GM21360 (cell line): ENCODE results near the gene KRT3.

Experiments used
- ATAC-seq: cut with Tn5 transposase; IDR thresholded peaks from one replicate; pipeline ENCODE4 v1.9.1; 2021; ENCODE audit warnings: mild to moderate bottlenecking, moderate library complexity; ENCODE audit not compliant: unreplicated experiment

KRT3 gene

DNA sequence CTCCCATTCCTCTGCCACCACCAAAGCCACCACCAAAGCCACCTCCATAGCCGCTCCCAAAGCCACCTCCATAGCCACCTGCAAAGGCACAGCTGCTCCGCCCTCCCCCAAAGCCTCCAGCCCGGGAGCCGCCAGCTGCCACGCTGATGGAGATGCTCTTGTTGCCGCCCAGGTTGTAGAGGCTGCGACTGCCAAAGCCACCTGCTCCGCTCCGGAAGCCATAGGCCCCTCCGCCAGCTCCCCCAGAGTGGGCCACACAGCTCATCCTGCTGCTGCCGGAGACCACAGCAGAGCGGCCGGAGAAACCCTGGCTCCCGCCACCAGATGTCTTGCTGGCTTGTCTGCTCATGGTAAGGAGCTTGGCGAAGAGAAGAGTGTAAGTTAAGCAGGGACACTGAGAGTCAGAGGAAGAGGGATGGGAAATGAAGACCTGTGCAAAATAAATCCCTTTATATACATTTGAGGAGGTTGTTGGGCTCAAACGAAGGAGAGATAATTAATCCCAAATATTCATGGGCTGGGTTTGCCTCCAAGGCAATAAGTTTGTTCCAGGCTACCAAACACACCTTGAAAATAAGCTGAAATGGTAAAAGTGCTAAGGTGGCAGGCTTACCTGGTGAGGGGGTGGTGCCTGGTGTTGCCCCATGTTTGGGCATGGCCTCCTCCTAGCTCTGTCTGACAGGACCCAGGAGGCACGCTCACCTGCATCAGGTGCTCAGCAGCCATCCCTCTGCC, at the start of gene KRT3:
Gene KRT3 (minus strand): TSS at position 424 of the 735 bp plus-strand sequence. CDS start 75 bp downstream, at position 349.
- no peak for ATAC-seq

DNA sequence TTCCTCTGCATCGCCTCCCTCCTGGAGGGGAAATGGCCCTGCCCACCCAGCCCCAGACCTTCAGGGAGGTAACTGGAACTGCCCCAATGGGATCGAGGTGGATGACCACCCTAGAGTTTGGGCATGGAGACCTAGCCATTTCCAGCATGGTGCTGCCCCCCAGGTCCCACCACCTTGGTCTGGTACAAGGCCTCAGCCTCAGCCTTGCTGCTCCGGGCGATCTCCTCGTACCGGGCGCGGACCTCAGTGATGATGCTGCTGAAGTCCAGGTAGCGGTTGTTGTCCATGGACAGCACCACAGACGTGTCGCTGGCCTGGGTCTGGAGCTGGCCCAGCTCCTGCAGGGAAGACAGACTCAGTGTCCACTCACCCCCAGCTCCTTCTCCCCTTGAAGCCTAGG, 48.5 kb upstream of the KRT3 start:
- no peak for ATAC-seq

DNA sequence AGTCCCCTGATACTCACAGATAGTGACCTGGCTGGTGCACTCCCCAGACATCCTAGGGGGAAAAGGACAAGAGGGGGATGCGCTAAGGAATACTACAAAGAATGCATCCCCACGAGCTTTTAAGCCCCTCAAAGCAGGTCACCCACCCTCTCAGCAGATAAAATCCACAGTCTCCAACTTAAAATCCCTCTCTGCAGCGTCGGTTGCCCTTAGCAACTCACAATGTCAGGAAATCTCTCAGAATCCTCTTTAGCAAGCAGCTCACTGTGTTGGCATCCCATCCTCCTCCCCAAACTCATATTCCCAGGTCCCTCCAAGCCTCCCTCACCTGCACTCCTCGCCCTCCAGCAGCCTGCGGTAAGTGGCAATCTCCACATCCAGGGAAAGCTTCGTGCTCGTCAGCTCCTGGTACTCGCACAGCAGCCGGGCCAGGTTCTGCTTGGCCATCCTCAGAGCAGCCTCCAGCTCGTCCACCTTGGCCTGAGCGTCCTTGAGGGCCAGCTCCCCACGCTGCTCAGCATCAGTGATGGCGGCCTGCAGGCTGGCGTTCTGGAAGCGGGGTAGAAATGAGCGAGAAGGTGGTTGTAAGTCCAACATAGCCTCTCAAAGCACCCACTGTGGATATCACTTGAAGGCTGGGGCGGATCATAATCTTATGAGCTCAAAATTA, 43.7 kb upstream of the KRT3 start:
- no peak for ATAC-seq

DNA sequence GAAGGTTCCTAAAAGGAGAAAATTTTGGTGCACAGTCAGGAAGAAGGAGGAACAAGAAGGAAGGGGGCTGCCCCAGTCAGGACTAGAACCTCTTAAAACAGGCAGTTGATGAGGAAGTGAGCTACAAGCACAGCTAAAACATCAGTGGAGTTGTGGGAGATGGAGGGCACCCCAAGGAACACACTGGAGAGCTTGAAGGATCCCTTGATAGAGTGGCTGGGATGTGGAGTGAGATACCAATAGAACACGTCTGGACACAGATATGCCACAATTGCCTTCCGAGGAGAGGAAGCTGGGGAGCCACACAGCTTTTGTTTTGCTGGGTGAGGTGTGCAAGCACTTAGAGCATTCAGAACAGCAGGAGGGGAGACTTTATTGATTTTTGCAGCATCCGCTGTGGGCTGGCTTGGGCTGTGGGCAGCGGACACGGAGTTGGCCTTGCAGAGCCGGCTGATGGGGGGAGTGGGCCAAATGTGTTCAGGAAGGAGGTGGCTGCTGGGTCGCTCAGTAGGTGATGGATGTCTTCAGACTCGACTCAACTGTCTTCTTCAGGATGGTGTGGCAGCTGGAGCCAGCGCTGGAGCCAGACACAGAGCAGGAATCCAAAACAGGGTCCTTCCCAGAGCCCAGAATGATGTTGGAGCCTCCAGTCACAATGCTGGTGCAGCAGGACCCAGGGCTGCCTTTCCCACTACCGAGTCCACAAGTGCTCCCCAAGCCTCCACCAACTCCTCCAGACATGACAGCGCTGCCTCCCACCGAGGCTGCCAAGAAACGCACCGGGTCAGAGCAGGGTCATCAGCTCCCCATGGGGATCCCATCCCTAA, 42.9 kb upstream of the KRT3 start:
- ATAC-seq = no peak

DNA sequence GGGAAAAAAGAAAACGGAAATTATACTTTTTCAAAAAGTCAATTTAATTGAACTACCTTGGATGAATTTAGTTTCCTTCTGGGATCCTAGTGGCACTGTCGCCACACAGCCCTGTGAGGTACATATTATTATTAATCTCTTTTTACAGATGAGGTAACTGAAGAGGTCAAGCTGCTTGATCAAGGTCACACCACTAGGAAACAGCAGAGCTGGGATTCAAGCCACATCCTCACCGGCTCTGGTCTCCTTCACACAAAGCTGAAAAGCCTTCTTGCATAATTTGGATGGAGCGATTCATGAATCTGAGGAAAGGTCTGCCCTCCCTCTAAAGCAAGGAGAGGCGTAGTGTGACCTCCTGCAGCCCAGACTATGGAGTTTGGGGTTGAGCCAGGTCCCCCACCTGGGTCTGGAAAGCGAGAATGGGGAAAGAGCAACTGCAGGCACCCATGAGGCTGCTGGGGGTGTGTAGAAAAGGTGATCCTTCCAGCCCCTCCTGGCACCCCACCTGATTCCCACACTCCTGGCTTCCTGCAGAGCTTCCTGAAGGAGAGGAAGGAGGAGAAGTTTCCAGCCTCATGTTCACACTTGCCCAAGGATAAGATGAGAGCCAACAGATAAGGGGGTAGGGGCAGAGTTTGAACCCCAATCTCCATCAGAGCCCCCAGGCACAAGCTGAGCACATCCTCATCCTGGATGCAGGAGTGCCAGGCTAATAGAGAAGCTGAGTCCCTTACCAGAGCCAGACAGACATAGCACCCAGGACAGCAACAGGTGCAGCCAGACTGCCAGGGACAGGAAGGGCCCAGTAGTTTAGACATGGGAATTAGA, 42.1 kb upstream of the KRT3 start:
- no peak for ATAC-seq

DNA sequence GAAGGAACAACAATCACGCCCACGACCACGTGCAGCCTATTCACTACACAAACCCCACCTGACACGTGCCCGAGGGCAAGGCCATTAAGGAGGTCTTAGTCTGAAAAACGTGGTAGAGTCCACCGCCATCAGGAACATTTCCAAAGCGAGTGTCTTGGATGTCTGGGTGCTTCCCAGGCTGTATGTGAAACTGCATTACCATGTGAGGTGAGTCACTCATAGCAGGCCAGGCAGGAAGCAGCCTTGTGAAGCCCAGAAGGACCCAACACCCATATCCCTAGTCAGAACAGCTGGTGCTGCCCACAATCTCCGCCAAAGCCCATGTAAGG, 41.5 kb upstream of the KRT3 start:
- no peak for ATAC-seq

DNA sequence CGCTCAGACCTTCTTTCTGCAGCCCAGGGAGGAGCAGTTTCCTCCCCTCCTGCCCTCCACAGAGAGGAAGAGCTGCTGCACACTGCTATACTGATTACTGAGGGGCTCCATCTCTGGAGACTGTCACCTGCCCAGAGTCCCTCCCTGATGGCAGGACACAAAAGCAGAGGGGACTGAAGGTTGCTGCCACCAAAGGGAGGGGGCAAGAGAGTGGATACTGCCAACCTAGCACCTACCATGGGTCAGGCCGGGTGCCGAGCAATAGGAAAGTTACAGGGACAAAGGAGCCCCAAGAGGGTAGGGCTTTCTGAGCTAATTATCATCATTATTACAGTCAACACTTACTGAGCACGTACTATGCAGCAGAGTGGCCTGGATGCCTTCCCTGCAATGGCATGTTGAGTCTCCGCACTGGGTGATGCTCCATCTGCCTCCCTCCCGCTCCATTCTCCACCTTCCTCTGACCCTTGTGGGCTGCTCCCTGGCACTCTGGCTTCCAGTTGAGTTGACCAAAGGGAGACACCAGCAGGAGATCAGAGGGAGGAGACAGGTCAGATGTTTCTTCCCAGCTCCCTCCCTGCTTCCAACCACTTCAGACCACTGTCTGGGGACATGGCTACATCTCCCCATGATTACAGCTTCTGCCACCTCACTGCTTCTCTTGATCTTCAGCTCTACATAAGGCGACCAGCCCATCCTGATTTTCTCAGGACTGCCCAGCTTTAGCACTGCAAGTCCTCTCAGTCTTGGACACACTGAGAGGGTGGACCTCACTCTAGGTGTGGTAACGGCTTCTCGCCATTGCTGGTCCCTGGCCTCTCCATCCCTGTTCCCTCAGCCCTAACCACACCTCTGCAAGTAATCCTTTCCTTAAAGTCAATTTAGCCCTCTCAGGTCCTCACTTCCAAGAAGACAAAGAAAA, 40.8 kb upstream of the KRT3 start:
- no peak for ATAC-seq

DNA sequence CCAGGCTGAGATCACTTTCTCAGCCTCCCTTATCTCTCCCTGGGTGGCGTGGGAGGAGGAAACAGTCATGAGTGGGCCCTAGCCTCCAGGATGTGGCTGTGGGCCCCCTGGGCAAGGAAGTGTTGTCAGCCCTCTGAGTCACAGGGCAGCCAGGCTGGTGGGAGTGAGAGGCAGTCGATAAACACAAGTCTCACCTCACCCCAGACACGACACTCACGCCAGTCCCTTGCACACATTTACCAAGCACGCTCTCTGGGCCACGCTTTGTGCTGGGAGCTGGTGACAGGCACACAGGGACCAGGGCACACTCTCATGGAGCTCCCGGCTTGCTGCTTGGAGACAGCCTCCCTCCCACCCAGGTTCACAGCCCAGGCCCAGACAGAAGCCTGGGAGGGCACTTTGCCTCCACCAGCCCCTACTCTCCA, 40.1 kb upstream of the KRT3 start:
- ATAC-seq = no peak

DNA sequence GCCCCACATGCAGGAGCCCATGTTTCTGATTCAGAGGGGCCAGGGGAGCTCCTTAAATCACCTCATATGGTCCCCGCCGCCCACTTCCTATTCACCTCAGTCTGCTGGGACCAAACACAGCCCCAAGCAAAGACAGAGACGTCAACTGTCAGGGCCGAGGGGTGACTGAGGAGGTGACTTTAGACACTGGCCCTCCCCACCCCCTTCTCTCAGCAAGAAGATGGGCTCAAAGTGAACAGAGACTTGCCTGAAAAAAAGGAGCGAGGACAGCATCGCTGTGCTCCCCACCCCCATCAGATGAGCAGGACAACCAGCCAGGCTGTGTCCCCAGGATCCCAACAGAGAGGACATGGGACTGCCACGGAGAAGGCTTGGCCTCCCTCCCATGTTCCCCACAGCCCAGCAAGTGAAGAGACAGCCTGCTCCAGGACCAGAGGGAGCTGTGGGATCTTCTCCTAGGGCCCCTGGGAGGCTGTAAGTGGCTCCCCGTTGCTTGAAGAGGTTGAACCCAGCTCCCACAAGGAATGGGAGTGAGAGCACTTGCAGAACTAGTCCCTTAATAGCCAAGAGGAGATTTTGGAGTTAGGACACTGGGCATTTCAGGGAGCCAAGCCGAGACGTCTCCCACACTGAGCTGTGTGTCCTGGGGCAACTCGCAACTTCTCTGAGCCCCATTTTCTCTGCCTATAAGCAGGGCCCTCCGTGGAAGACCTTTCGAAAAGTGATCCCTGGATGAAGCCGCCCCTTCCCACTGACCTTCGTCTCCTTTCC, 39.5 kb upstream of the KRT3 start:
- ATAC-seq = no peak

DNA sequence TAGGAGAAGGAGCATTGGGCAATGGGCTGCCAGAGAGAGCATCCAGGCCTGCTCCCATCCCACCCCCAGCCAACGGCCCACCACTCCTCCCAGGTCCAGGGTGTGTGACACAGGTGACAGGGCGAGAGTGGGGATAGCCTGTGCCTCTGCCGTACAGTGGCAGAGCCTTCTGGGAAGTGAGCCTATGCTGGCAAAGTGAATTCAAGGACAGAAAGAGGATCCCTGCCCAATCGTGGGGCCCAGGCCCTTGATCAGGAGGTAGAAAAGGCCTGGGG, 38.7 kb upstream of the KRT3 start:
- ATAC-seq = no peak

DNA sequence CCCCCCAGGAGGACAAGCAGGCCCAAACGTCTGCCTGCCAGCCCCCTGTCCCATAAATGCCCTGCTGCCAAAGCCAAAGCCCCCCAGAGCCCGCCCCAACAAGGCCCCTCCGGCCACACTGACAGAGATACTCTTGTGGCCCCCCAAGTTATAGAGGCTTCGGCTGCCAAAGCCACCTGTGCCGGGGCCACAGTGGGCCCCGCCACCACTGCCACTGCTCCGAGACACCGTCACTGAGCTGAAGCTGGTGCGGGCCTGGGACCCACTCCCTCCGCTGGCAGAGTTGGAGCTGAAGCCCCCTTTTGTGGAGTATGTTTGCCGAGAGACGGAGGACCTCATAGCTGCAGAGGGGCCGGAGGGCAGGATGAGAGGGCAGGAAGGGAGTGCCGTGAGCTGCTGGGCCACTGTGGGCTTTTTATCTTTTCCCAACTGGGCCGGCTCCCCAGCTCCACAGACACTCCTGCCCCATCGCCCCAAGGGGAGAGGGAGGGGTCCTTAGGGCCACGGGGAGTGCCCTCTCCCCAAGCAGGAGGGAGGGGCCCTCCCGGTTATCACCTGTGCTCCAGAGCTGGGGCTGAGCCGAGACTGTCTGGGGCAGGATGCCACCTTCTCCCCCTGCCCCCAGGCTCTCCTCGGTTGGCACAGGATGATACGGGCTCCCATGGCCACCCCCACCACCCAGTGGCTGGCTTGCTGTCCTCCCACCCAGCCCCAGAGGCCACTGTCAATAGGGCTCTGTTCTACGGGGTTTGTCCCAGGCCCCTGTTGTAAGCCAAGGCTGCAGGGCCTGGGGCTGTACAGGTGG, 38.2 kb upstream of the KRT3 start, which contains the start of gene KRT79:
Gene KRT79 (minus strand): TSS at position 390 of the 805 bp plus-strand sequence. CDS start 51 bp downstream, at position 339.
- no peak for ATAC-seq

DNA sequence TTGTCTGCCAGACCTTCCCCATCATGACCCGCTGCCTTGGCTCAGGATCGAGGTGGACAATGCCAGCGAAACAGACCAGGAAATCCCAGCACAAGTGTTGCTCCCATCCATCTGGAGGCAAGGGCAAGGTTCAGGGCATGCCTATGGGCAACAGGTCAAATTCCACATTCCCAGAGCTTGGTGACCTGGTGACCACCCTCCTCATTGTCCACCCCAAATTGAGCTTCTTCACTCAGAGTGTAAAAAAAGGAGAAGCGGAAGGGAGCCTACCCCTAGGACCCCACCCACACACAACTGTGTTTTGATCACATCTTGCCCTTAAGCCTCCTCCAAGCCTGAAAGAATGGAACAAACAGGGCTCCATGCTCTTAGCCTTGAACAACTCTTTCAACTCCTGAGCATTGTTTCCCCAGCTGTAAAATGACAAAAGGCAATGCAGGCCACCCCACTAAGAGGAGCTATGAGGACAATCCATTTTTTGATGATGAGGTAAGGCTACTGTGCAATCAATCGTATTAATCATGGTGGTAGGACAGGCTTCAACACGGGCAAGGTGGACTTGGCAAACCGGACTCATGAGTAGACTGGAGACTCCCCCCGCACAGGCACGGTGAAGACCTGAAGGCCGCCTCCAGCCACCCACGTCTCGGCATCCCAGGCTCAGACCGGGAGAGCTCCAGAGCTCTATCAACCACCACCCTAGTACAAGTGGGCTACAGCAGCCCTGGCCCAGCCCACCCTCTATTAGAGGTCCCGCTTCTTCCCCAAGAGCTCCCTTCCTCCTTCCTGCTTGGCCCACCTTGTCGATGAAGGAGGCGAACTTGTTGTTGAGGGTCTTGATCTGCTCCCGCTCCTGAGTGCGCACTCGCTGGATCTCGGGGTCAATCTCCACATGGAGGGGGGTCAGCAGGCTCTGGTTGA, 37.3 kb upstream of the KRT3 start:
- ATAC-seq = no peak

DNA sequence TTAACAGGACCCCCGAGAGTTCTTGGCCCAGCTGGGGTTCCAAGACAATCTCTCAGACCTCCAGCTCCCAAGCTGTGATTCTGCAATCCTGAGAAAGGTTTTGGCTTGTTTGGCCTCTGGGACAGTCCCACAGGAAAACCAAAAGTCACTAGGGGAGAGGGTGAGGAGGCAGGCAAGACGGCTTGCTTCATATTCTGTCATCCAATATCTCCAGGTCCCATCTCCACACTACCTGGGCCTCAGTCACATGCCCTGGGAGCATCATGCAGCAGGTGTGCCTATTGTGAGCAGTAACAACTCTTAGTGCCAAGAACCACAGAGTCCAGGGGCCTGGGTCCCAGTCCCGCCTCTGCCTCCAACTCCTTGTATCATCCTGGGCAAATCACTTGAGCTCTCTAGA, 36.5 kb upstream of the KRT3 start:
- ATAC-seq = no peak

DNA sequence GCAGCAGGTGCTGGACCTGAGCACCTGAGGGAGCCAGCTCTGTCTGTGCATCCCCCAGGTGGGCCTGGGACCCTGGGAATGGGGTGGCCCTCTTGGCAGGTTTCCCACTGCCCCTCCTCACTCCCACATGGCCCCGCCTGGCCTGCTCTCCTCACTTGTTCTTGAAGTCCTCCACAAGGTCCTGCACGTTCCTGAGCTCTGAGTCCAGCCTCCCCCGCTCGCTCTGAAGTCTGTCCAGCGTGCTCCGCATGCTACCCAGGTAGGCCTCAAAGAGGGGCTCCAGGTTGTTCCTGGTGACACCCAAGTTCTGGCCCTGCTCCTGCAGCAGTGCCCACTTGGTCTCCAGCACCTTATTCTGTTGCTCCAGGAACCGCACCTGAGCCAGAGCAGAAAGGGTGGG, 35.3 kb upstream of the KRT3 start:
- ATAC-seq = no peak

DNA sequence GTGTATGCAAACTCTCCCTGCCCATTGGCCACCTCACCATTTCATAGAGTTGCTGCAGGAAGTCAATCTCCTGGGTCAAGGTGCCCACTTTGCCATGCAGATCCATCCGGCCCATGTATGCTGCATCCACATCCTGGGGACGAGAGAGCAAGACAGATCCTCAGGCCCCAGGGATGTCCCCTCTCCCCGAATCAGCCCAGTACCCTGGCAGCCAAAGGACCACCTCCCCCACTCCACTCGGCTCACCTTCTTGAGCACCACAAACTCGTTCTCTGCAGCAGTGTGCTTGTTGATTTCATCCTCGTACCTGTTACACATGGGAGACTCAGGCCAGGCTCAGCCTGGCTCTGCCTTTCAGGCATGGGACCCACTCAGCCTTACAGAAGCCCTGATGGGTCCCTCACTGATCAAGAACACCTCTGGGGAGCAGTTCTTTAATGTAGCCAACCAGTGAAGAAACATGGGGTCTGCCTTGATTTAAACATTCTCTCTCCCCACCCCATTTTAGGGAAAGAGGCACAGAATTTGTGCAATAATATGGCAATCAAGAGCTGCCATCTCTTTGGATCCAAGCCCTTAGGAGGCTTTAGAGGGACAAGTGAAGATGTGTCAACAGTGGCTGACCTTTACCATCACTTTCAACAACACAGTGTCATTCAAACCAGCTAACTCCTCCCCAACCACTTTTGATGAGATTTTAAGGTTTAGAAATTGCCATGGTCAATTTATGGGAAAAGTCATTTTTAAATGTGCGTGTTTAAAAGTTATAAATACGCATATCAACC, 34.3 kb upstream of the KRT3 start:
- no peak for ATAC-seq

DNA sequence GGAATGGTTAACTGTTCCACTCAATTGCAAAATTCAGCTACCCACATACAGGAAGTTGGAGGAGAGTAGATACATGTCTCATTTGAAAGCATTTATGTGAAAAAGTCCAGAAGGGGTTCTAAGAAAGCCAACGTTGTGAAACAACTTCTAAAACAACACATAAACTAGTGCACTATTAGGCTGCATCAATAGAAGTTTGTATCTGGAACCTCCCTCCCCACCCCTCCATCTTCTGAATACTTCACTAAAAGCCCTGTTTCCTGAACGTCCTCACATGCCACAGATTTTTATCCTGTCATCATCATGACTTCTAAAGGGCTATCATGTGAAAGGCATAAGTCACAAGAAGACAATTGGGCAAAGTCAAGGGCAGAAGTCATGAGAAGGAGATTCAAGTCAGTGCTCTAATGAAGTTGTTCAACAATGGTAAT, 32.7 kb upstream of the KRT3 start:
- no peak for ATAC-seq

DNA sequence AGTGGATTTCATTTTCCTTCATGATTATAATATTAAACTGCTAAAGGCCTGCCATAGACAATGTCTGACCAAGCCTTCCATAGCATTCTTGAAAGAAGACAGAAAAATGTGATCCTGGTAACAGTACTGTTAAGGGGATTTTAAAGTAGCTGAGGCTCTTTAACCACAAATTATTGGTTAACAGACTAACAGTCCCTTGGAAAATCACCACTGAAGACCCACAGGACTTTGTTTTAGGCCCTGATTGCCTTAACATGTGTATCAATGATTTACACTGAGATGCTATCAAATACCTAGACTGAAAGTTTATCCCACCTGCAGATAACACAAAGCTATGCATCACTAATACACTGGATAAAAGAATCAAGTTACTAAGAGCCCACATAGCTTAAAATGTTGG, 32.2 kb upstream of the KRT3 start:
- no peak for ATAC-seq
